Loucy (cell line): ENCODE measurements around the gene HNRNPUL2.

Experiments
- H2AFZ ChIP-seq: fragments of 200-600 bp; sonication (generic); 2 replicates; pipeline ENCODE4 v1.6.0; 2016; ENCODE audit warnings: antibody characterized with exemption, mild to moderate bottlenecking, low read length, moderate library complexity
- H3F3A ChIP-seq: fragments of 200-600 bp; 2 replicates; pipeline ENCODE4 v1.6.0; 2016; ENCODE audit warnings: antibody characterized with exemption, low read depth, mild to moderate bottlenecking
- H3K27me3 ChIP-seq: fragments of 200-600 bp; sonication (generic); 2 replicates; pipeline ENCODE4 v1.6.1; 2014; ENCODE audit warnings: low read length, mild to moderate bottlenecking; ENCODE audit not compliant: insufficient read depth, poor library complexity, severe bottlenecking
- H3K36me3 ChIP-seq: fragments of 200-600 bp; sonication (generic); 2 replicates; pipeline ENCODE4 v1.6.1; 2016; ENCODE audit warnings: low read length; ENCODE audit not compliant: insufficient read depth
- H3K4me1 ChIP-seq: fragments of 200-600 bp; sonication (generic); 2 replicates; pipeline ENCODE4 v1.5.1; 2014; ENCODE audit warnings: low read length, mild to moderate bottlenecking; ENCODE audit not compliant: insufficient read depth, poor library complexity, severe bottlenecking
- H3K4me2 ChIP-seq: fragments of 200-600 bp; sonication (generic); 2 replicates; pipeline ENCODE4 v1.6.0; 2014; ENCODE audit warnings: antibody characterized with exemption, low read length, low read depth, mild to moderate bottlenecking; ENCODE audit not compliant: poor library complexity, severe bottlenecking
- H3K4me3 ChIP-seq: fragments of 200-600 bp; sonication (generic); 2 replicates; pipeline ENCODE4 v1.5.1; 2014; ENCODE audit warnings: low read length, mild to moderate bottlenecking, mixed read lengths; ENCODE audit not compliant: poor library complexity, severe bottlenecking
- H3K79me2 ChIP-seq: fragments of 200-600 bp; sonication (generic); 2 replicates; pipeline ENCODE4 v1.6.1; 2014; ENCODE audit warnings: low read length; ENCODE audit not compliant: insufficient read depth
- H3K9ac ChIP-seq: fragments of 200-600 bp; sonication (generic); 2 replicates; pipeline ENCODE4 v1.6.0; 2014; ENCODE audit warnings: mild to moderate bottlenecking, low read depth, low read length, moderate library complexity; ENCODE audit not compliant: poor library complexity, severe bottlenecking
- H3K9me2 ChIP-seq: fragments of 200-600 bp; sonication (generic); replicated peaks from 2 replicates; pipeline ENCODE4 v1.6.1; 2016; ENCODE audit warnings: low read depth, low read length, mixed read lengths
- H3K9me3 ChIP-seq: fragments of 200-600 bp; sonication (generic); 2 replicates; pipeline ENCODE4 v1.6.1; 2014; ENCODE audit warnings: mild to moderate bottlenecking, antibody characterized with exemption, low read length, low read depth; ENCODE audit not compliant: insufficient read depth
- H4K20me1 ChIP-seq: fragments of 200-600 bp; sonication (generic); 2 replicates; pipeline ENCODE4 v1.6.0; 2014; ENCODE audit warnings: antibody characterized with exemption, low read length, mild to moderate bottlenecking; ENCODE audit not compliant: insufficient read depth, poor library complexity, severe bottlenecking
- CTCF ChIP-seq: fragments of 200-600 bp; sonication (generic); conservative IDR thresholded peaks from 2 replicates; pipeline ENCODE4 v1.5.1; 2014; ENCODE audit warnings: mild to moderate bottlenecking, antibody characterized with exemption, low read length
- EZH2phosphoT487 ChIP-seq: fragments of 200-600 bp; IDR thresholded peaks from 2 replicates; pipeline ENCODE4 v1.6.1; 2018; ENCODE audit warnings: antibody characterized with exemption, mild to moderate bottlenecking, moderate library complexity, borderline replicate concordance

HNRNPUL2 gene

GRCh38 chr11:62712861-62713260 is 14.4 kb downstream of the HNRNPUL2 start:
- Histone ChIP-seq H3K9me2 (no peaks in the 10 kb centered on the region), H3K9ac (no peak overlapping the region), H3K4me1 (peaks cover 3% of the 10 kb centered on the region), H2AFZ (no peak overlapping the region), H3K9me3 (no peaks in the 10 kb centered on the region), H3K36me3 (peaks cover 89% of the 10 kb centered on the region), H3K4me3 (no peak overlapping the region), H3K27me3 (no peaks in the 10 kb centered on the region), H3K79me2 (peaks cover 44% of the 10 kb centered on the region), H4K20me1 (peaks cover 53% of the 10 kb centered on the region), H3K4me2 (no peak overlapping the region), H3F3A (peaks cover 7% of the 10 kb centered on the region; the same call in 1 of the 2 replicates)
- TF ChIP-seq EZH2phosphoT487: no peak
- no peak for TF ChIP-seq CTCF

- Histone ChIP-seq H3K9me2 (no peaks in the 10 kb centered on the region), H3K4me3 (no peak overlapping the region), H3K4me1 (no peaks in the 10 kb centered on the region), H2AFZ (no peak overlapping the region), H4K20me1 (peaks cover 48% of the 10 kb centered on the region), H3F3A (peaks cover 7% of the 10 kb centered on the region; the same call in 1 of the 2 replicates), H3K9ac (no peak overlapping the region), H3K79me2 (peaks cover 39% of the 10 kb centered on the region), H3K9me3 (no peaks in the 10 kb centered on the region), H3K36me3 (peaks cover 89% of the 10 kb centered on the region), H3K27me3 (no peaks in the 10 kb centered on the region), H3K4me2 (no peak overlapping the region)
- TF ChIP-seq EZH2phosphoT487 (no peak), CTCF (no peak)
Measured at GRCh38 chr11:62712276-62712812, 14.9 kb downstream of the HNRNPUL2 start.

- peaks cover 10% of the 10 kb centered on the region for H3K4me1 ChIP-seq
- H3K79me2 ChIP-seq: peaks cover 17% of the 10 kb centered on the region; the same call in 1 of the 2 replicates
- H3K9me3 ChIP-seq: no peaks in the 10 kb centered on the region
- H2AFZ ChIP-seq: no peak overlapping the region
- peaks cover 67% of the 10 kb centered on the region for H3K36me3 ChIP-seq
- H3K9ac ChIP-seq: no peak overlapping the region
- peaks cover 31% of the 10 kb centered on the region for H4K20me1 ChIP-seq
- H3K27me3 ChIP-seq: no peaks in the 10 kb centered on the region
- TF ChIP-seq EZH2phosphoT487 (no peak), CTCF (no peak)
- no peaks in the 10 kb centered on the region for H3K9me2 ChIP-seq
- H3K4me2 ChIP-seq: no peak overlapping the region
- H3F3A ChIP-seq: peaks cover 12% of the 10 kb centered on the region
- no peak overlapping the region for H3K4me3 ChIP-seq
Measured at GRCh38 chr11:62710001-62710345, 17.3 kb downstream of the HNRNPUL2 start.
